GM12865 (cell line): ENCODE measurements around the gene TBC1D23.
"Not testable (repeated sequence)": the region's sequence is repeated elsewhere in the genome, so short reads cannot be mapped to it uniquely, and the experiment has no call there.

Source experiments
- DNase-seq: peaks from one replicate; pipeline ENCODE4 v3.0.0; 2010; ENCODE audit warnings: low read depth
- H3K4me3 ChIP-seq: 2 replicates; pipeline ENCODE4 v1.5.1; 2011; ENCODE audit warnings: mild to moderate bottlenecking, low read depth, low read length, control low read depth
- CTCF ChIP-seq: IDR thresholded peaks from 2 replicates; pipeline ENCODE4 v1.5.1; 2011; ENCODE audit warnings: low read length, control low read depth, low read depth, inconsistent platforms; ENCODE audit not compliant: insufficient read depth; ENCODE audit errors: missing control alignments

The TBC1D23 gene

GRCh38 chr3:100338911-100339310 lies 78.1 kb downstream of the TBC1D23 start:
- no peak for TF ChIP-seq CTCF
- DNase-seq, result no peak
- H3K4me3 ChIP-seq, result no peak overlapping the region

GRCh38 chr3:100339786-100340185 lies 79.0 kb downstream of the TBC1D23 start:
- H3K4me3 ChIP-seq, result no peak overlapping the region
- no peak for TF ChIP-seq CTCF
- DNase-seq, result no peak

GRCh38 chr3:100340527-100340926 lies 79.7 kb downstream of the TBC1D23 start:
- no peak for DNase-seq
- no peak for TF ChIP-seq CTCF
- no peak overlapping the region for H3K4me3 ChIP-seq

- DNase-seq, result no peak
- no peak for TF ChIP-seq CTCF
- H3K4me3 ChIP-seq, result no peak overlapping the region
Observed at GRCh38 chr3:100348727-100349126, 87.9 kb downstream of the TBC1D23 start.

- H3K4me3 ChIP-seq, DNase-seq: not testable (repeated sequence)
Observed at GRCh38 chr3:100351770-100352169, 91.0 kb downstream of the TBC1D23 start.

GRCh38 chr3:100352296-100353231 lies 91.8 kb downstream of the TBC1D23 start:
- no peak for TF ChIP-seq CTCF
- no peak overlapping the region for H3K4me3 ChIP-seq
- no peak for DNase-seq

GRCh38 chr3:100354850-100355249 lies 94.1 kb downstream of the TBC1D23 start:
- no peak overlapping the region for H3K4me3 ChIP-seq
- no peak for TF ChIP-seq CTCF
- no peak for DNase-seq
